NCI-H226 (cell line): Measurements from ENCODE around the gene BTN1A1.
A peak's percentile ranks its signal among the peaks of the same experiment; 100 is the strongest.
"Not testable (repeated sequence)": the region's sequence is repeated elsewhere in the genome, so short reads cannot be mapped to it uniquely, and the experiment has no call there.

ENCODE experiments used
- DNase-seq: peaks from one replicate; pipeline ENCODE4 v3.0.0-alpha.2; 2015

BTN1A1 gene

DNA sequence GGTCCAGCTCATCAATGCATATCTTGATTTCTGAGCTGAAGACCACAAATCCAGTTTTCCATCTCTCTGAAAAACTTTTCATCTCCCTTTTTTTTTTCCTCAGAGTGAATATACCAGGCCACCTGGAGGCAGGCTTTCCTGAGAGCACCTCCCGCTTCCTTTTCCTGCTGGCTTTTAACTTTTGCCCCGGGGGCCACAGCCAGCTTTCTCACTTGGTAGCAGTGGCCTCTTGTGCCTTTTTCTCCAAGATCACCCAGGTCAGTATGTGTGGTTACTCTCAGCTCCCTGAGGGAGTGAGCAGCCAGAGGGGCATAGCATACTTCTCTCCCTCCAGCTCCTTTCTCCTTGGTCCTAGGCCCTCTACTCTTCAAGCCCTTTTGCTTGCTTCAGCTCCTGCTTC, at the start of gene BTN1A1:
Gene BTN1A1, plus strand, starts transcription at position 202 of the 400 bp plus-strand sequence. CDS start 984 bp downstream, outside the sequence.
- DNase-seq, result no peak

DNA sequence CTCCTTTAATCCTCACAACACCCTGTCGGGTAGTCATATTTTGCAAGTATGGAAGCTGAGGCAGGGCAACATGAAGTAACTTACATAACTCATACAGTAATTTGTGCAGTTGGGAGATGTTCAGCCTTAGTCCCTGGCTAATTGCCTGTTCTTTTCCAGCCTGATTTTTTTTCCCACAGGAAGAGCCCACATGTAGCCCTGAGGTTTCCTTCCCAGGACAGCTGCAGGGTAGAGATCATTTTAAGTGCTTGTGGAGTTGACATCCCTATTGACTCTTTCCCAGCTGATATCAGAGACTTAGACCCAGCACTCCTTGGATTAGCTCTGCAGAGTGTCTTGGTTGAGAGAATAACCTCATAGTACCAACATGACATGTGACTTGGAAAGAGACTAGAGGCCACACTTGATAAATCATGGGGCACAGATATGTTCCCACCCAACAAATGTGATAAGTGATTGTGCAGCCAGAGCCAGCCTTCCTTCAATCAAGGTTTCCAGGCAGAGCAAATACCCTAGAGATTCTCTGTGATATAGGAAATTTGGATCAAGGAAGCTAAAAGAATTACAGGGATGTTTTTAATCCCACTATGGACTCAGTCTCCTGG, 47.4 kb upstream of the BTN1A1 start:
- DNase-seq, result no peak

DNA sequence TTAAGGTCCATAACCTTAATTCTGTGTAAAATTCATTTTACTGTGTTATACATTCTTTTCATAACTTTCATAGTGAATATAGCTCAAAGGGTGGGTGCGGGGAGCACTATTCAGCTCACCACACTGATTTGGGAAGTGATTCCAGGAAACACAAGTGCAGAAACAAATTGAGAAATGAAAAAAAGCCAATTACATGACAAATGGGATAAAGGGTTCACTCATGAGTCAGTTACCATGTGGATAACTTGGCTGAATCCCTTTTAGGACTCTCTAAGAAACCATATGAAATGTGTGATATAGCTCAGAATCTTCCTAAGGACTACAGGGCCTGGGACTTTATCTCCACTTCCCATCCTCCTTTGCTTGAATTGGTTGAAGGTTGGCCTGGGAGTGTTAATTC, 45.5 kb upstream of the BTN1A1 start:
- no peak for DNase-seq

DNA sequence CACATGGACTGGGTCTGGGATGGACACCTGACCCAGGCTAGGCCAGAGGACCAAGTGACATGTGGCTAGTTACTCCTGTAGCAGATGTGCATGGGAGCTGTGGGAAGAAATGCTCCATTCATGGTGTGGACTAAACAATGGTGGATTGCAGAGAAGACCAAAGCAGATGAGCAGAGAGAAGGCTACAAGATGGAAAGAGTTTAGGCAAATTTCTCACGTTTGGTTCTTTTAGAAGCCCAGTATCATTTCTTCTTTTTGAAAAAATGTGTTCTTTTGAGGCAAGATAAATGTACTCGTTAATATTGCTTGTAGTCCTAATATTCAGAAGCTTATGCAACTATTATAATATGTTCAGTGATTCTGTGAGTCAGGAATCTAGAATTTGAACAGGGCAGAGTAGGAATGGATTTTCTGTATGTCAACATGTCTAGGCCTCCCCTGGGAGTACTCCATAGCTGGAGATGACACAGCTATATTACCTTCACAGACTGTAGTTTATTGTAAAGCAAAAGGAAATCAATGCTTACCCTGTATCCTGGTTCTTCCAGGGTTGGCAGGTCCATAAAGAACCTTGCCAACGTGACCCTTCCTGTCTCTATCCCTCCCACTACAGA, 44.6 kb upstream of the BTN1A1 start:
- no peak for DNase-seq

DNA sequence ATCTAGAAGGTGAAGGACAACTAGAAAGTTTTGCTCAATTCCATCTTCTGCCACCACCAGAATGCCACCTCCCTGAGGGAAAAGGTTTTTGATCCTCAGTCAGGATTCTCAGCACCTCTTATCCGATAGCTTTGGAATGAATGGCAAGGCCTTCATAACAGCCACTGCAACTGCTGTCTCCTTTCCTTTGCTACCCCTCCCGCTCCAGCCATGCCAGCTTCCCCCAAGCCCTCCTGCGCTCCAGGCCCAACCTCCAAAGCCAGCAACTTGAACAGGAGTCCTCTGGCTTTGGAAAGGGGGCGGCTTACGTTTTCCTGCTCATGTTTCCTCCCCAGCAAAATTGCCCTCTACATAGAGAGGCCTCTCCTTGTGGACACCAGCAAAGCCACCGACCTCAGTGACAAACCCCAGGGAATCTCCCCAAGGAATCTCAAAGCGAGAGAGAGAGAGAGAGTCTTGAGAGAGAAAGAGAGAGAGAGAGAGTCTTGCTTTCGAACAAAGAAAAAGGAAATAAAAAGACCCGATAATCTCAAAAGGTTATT, 42.8 kb upstream of the BTN1A1 start:
- no peak for DNase-seq

GRCh38 chr6:26457806-26458688, 42.1 kb upstream of the BTN1A1 start, which contains the start of gene BTN2A1:
TSS of gene BTN2A1 (plus strand) at chr6:26457955. CDS start at chr6:26458637, 682 bp downstream.
- DNase-seq, result peak; percentile 82

GRCh38 chr6:26459023-26459810, 40.9 kb upstream of the BTN1A1 start:
- no peak for DNase-seq

DNA sequence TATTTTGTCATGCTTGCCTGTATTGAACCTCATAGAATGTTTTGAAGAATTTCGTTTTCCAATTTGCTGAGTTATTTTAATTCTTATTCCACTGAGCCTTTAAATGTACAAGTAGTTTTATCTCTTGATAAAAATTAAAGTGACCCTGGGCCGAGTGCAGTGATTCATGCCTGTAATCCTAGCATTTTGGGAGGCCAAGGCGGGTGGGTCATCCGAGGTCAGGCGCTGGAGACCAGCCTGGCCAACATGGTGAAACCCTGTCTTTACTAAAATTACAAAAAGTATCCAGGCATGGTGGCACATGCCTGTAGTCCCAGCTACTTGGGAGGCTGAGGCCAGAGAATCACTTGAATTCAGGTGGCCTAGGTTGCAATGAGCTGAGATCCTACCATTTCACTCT, 38.8 kb upstream of the BTN1A1 start:
- DNase-seq, result not testable (repeated sequence)

DNA sequence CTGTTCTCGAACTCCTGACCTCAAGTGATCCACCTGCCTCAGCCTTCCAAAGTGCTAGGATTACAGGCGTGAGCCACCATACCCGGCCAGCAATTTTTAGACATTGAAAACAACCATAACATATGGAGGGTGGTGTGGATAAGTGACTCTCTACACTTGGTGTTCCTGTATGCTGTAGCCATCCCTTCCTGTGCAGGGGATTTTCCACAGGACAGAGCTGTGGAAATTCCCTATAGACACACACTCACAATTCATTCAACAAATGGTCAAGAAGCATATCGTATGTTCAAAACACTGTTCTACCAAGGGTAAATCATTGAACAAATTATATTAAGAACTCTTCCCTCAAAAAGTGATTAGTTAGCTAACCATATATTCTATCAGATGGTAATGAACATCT, 36.1 kb upstream of the BTN1A1 start:
- DNase-seq, result no peak

DNA sequence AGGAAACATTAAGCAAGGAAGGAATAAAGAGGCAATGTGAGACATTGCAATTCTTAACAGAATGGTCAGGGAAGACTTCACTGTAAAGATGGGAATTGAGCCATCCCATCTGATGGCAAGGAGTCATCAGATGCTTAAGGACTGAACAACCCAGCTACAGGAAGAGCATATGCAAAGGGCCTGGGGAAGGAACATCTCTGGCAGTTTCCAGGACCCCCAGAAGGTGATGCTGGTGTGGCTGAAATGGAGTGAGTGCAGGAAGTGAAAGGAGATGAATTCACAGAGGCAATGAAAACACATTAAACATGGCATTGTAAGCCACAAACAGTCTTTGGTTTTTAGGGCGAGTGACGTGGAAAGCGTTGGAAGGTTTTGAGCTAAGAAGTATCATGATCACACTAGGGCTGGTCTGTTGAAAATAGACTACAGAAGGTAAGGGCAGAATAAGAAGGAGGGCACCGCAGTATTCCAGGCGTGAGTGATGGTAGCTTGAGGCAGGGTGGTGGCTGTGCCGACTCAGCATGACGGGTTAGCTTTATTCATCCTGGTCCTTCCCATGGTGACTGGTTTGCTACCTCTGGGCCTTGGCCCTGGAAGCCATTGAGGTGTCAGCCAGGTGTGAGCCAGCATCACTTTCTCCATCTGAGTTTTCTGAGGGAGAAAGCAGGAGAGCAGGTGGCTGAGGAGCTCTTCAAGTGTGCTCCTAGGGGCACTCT, 35.5 kb upstream of the BTN1A1 start:
- DNase-seq, result no peak

- DNase-seq, result no peak
Observed at GRCh38 chr6:26465776-26466175, 34.3 kb upstream of the BTN1A1 start.

DNA sequence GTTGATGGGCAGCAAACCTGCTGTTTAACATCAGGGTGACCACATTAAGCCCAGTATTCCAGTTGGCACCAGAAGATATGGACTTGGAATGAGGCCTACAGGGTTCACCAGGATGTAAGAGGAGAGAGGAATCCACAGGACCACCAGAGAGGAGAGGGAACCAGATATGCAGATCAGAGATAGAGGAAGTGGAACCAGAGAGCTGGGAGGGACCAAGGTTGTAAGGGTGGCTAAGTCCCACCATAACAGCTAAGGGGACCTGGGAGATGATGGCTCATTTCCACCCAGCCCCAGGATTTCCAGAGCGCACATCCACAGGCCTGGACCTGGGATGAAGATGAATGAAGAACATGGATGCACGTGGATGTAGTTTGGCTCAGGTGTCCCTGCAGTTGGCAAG, 31.3 kb upstream of the BTN1A1 start:
- DNase-seq, result no peak

DNA sequence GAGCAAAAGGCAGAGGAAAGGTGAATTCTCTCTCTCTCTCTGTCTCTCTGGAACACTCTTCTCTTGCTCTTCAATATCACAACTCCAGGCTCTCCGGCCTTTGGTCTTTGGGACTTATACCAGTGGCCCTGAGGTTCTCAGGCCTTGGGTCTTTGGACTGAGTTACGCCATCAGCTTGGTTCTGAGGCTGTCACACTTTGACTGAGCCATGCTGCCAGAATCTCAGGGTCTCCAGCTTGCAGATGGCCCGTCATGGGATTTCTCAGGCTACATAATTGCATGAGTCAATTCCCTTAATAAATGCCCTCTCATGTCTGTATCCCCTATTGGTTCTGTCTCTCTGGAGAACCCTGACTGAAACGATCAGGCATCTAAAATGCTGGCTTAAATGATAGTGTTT, 29.5 kb upstream of the BTN1A1 start:
- no peak for DNase-seq

DNA sequence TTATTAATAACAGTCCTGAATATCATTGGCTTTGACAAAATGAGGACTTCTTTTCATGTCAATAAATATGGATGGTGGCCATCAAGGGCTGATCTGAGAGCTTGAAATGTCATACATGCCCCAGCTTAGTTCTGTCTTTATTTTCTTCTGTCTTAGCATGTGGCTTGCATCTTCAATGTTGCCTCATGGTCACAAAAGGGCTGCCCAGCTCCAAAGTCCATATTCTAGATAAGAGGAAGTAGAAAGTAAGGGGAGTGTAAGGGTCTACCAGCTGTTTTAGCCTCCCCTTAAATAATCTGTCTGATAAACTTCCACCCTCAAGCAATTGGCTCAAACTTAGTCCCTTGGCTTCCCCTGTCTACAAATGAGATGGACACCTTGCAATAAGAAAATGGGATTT, 28.1 kb upstream of the BTN1A1 start:
- DNase-seq, result no peak

DNA sequence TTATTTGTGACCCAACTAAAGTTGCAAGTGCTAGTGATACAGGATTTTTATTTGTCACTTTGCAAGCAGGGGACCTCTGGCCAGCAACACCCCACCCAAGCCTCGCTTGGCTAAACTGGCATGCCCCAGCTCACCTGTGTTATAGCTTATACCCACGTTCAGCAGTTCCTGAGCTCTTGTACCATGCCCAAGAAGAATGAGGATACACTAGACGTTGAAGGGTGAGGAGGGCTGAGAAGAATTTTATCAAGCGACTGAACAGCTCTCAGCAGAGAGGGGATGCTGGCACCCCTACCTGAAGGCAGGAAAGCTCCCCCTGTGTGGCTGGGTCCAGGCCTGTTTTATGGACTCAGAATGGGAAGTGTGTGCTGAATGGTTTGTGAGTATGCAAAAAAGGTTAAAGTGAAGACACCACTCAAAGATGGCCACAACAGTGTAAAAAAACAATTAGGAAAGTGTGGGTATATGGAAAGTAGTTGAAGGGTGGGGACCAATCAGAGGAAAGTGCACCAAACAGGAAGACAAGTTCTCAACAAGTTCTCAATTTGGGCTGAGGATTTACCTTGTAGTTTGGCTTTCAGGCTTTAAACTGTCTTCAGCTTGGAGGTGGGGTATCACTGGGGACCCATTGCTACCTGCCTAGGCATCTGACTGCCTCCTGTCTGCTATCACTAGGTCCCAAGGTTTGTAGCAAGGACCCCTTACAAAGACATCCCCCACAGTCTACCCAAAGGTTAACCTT, 27.4 kb upstream of the BTN1A1 start:
- no peak for DNase-seq

- DNase-seq, result no peak
Observed at GRCh38 chr6:26473429-26473757, 26.7 kb upstream of the BTN1A1 start.

DNA sequence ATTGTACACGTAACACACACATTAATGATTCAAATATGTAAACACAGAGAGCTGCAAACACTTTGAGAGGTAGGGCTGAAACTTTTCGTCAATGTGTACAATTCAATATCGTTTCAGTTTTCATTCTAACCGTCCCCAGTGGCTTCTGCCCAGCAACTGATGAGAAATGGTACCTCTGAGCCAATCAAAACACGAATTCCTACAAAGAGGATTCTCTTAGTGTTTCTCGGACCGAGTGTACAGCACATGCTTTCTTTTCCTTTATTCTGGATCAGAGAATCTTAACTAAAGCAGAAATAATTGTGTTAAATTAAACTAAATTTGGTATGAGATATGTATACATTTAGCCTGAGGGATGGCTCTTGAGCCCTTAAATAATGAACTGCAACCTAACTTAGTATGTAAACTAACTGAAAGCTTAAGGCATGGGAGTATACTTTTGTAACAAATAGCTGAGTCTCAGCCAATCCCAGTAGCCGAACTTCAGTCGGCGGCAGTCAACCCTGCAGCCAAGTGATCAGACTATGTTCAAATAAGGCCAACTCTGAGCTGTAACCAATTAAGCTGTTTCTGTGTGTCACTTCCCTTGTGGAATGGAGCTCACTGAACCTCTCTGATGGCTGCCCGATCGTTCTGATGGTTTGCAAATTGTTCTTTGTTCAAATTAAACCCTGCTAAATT, 26.2 kb upstream of the BTN1A1 start:
- peak; percentile 73 for DNase-seq

GRCh38 chr6:26474439-26474881, 25.6 kb upstream of the BTN1A1 start:
- no peak for DNase-seq

- DNase-seq, result no peak
Observed at GRCh38 chr6:26475823-26476729, 24.0 kb upstream of the BTN1A1 start.

DNA sequence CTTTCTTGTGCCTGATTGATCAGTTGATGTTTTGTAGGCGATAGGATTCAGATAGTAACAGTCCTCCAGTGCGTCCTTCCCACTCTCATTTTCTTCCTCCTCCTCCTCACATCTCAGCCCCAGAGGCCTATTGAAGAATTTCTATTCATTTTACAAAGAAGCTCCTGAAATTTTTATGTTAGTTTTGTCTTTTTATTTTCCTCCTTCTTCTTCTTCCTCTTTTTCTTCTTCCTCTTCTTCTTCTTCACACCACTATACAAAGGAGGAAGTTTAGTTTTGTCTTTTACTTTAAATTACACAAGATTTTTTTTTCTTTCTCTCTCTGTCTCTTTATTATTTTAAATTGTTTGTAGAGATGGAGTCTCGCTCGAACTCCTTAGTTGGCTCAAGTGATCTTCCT, 23.2 kb upstream of the BTN1A1 start:
- DNase-seq, result no peak
